Measurements from ENCODE around the gene CD109.
A peak's percentile ranks its signal among the peaks of the same experiment; 100 is the strongest.
"Not testable (repeated sequence)": the region's sequence is repeated elsewhere in the genome, so short reads cannot be mapped to it uniquely, and the experiment has no call there.

The CD109 gene

DNA sequence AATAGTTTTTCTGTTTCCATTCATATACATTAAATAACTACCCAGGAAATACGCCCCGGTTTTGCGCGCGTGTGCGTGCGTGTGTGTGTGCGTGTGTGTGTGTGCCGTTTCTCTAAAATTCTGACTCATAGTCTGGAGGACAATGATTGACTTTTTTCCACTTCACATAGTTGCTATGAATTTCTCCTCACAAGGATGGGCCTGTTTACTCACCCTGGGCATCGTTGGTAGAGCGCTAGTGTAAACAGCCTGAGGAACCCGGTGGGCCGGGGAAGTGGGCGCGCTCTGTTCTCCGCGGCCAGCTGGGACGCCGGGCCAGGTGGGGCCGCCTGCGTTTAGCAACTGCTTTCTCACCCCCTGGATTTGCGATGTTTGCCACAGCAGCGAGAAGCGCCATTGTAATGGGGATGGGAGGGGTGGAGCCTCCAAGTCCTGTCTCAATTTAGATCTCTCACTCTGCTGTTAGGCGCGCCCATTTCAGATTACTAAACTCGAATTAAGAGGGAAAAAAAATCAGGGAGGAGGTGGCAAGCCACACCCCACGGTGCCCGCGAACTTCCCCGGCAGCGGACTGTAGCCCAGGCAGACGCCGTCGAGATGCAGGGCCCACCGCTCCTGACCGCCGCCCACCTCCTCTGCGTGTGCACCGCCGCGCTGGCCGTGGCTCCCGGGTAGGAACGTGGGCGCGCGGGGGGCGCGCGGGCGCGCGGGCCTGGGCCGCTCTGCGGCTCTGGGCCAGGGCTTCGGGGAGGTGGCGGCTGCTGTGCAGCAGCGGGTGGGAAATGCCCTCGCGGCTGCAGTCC is at the start of gene CD109:
CD109 (plus strand) TSS at position 585 of the 803 bp plus-strand sequence; CDS start at position 598, 13 bp downstream.
- peak; percentile 48 to 68 for DNase-seq

DNA sequence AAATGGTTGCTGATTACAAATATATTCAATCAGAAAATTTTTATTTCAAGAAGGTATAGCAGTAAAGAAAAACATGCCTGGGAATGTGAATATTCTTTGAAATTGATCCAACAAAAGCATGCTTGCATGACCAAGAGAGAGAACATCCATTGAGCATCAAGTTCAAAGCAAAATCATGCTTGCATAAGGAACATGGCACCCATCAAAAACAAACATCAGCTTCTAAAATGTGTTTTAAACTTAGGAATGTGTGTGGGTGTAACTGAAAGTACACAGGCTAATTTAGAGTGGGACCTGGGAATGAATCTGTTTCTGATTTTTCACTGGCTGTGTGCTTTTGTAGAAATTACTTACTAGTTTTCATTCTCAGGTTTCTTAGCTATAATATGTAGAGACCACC is 47.8 kb upstream of the CD109 start:
- DNase-seq = no peak

DNA sequence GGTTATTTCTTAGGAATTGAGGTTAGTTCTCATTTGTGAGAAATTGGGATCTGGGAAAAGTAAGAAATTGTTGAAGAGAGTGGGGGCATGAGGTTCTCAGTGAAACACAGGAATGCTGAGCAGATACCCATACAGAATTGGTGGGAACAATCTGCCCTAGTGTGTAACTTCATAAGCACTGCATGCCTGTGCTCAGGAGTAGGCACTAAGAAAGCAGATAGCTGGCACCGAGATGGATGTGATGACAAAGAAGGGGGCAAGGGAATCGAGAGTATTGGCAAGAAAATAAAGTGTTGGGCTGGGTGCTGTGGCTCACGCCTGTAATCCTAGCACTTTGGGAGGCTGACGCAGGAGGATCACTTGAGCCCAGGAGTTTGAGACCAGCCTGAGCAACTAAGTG is 46.2 kb upstream of the CD109 start:
- no peak for DNase-seq

DNA sequence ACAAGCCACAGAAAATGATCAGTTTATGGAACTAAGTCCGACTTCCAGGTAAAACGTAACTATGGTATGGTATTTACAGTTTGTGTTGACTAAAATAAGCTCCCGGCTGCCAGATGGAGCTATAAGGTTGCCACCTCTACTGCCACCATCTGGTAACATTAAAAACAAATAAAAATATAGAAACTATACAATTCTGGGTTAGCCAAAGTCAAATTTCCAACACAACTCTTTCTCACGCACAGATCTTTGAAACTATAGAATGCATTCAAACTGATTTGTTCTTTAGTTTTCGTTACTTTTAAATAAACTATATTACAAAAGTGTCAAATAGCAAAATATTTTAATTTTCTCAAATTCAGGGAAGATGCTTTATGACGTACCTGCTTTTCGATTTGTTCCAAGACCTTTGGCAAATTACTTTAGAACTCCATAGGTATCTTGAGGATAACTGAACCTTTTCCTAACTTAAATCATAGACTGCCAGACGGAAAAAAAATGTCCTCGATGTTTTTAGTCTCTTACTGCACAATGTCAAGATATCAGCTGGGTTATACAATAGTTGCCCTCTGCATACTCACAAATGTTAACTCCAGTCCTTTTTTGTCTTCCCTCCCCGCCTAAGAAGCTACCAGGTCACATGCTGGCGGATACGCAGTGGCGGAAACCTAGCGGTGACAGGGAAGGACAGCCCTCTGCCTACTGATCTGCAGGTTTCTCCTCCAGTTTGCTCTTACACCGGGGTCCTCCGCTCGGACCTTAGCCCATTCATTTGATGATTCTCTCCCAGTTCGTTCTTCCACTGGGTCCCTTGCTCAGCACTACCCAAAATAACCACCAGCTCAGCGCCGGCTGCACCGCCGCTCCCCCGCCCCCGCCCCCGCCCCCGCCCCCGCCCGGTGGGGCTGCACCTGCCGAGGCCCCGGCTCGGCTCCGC is 43.1 kb upstream of the CD109 start:
- DNase-seq = peak; percentile 59 to 71

GRCh38 chr6:73653571-73654424 is 42.2 kb upstream of the CD109 start, which contains the start of gene SLC17A5:
Gene SLC17A5, minus strand, starts transcription at chr6:73653992. Its CDS starts 106 bp downstream, at chr6:73653886.
- peak; percentile 86 to 88 for DNase-seq

- DNase-seq = no peak
Measured at GRCh38 chr6:73655341-73655917, 40.6 kb upstream of the CD109 start.

GRCh38 chr6:73656531-73657145 is 39.4 kb upstream of the CD109 start:
- no peak for DNase-seq

- no peak for DNase-seq
Measured at GRCh38 chr6:73657201-73657600, 38.8 kb upstream of the CD109 start.

DNA sequence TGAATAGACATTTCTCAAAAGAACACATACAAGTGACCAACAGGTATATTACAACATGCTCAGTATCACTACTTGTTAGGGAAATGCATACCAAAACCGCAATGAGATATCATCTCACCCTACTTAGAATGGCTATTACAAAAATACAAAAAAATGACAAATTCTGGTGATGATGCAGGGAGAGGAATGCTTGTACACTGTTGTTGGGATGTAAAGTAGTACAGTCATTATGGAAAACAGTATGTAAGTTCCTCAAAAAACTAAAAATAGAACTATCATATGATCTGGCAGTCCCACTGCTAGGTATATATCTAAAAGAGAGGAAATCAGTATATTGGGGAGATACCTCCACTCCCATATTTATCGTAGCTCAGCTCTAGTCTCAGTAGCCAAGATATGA is 31.3 kb upstream of the CD109 start:
- DNase-seq = no peak

GRCh38 chr6:73665686-73666319 is 30.2 kb upstream of the CD109 start:
- DNase-seq = no peak

DNA sequence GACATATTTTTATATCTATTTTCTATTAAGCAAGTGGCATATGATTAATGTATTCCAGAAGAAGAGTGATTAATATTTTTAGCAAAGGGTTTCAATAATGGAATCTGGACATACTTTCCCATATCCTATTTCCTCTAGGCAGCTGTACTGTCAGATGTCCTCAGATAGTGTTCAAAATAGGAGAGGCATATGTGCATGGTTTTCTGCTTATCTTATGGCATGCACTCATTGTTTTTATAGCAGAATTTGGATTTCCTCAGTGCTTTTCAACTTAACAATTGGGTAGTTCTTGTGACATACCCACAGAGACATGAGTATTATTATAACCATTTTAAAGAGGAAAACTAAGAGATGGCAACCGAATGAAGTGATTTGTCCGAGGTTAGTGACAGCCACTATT is 29.6 kb upstream of the CD109 start:
- DNase-seq = no peak

DNA sequence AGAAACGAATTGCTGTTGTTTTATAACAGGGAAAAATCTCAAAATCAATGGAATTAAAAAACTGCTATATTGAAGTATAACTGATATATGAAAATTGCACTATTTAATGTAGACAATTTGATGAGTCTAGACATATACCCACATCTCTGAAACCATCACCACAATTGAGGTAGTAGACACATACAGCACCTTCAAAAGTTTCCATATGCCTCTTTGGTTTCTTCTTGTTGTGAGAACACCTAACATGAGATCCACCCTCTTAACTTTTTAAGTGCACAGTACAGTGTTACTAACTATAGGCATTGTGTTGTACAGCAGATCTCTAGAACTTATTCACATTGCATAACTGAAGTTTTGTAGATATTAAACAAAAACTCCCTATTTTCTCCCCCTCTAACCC is 28.2 kb upstream of the CD109 start:
- DNase-seq = no peak

- DNase-seq = no peak
Measured at GRCh38 chr6:73669005-73669404, 27.0 kb upstream of the CD109 start.

DNA sequence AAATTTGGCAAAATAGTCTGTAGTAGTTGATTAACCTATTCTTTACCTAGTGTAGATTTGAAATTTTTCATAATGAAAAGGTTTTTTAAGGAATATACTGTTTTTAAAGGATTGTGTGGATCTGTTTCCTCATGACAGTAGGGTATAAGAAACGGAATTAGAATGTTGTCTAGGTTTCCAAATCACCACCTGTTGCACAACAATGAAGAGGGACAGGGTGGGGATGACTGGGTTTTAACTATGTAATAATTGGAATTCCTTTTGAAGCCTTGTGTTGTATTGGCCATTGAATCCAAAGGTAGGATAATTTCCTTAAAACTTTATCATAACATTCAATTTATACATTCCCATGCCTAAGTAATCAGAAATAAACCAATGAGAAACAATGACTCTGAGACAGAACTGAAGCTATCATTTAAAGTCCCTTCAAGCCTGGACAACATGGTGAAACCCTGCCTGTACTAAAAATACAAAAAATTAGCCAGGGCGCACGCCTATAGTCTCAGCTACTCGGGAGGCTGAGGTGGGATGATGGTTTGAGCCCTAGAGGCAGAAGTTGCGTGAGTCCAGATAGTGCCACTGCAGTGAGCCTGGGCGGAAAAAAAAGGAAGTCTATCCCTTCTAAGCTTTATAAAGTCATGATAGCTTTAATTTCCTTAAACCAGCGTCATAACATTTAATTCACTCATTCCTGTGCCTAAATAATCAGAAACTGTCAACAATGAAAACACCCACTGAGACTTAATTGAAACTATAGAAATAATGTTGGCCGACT is 23.9 kb upstream of the CD109 start:
- no peak for DNase-seq

- DNase-seq = peak; percentile 56 to 67
Measured at GRCh38 chr6:73675466-73676098, 20.4 kb upstream of the CD109 start.

- no peak for DNase-seq
Measured at GRCh38 chr6:73679009-73679408, 17.0 kb upstream of the CD109 start.

DNA sequence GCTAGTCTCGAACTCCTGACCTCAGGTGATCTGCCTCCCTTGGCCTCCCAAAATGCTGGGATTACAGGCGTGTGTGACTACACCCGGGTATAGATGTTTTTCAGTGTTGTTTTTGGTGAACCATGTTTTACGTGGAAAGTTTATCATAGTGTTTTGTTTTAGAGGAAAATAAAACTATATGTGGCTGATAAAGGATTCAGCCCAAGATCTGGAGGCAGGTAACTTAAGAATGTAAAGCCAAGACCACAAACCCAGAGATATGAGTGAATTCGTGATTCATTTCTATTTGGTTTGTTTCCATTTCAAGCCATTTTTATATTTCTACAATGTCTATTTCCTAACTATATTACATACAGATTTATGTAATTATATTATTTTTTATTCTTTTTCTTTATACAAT is 16.2 kb upstream of the CD109 start:
- DNase-seq = not testable (repeated sequence)

- no peak for DNase-seq
Measured at GRCh38 chr6:73680289-73680918, 15.6 kb upstream of the CD109 start.

DNA sequence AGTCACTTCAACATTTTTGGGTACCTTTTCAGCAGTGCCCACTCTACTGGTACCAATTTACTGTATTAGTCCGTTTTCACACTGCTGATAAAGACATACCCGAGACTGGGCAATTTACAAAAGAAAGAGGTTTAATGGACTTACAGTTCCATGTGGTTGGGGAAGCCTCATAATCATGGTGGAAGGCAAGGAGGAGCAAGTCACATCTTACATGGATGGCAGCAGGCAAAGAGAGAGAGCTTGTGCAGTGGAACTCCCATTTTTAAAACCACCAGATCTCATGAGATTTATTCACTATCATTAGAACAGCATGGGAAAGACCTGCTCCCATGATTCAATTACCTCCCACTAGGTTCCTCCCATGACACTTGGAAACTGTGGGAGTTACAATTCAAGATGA is 12.4 kb upstream of the CD109 start:
- not testable (repeated sequence) for DNase-seq

DNA sequence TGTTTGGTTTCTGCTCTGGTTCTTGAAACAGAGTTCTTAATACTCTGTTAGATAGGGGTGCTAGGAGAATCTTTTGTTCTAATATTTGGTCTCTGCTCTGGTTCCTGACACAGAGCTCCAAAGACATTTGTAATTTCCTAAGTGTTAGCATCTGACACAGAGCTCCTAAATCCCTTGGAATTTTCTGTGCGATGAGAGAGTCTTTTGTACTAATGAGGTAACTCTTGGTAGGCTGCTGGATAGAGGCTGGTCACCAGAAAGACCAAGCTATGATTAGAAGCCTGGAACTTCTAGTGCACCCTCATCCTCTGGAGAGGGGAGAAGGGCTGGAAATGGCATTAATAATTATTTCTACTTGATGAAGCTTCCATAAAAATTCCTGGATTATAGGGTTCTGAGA is 7.7 kb upstream of the CD109 start:
- DNase-seq = no peak
